CD4-positive, alpha-beta memory T cell (primary cell): ENCODE data around the gene VWF. TPM values are rescaled to one million over a fixed set of nuclear protein-coding genes. Genes with fewer than 3 reads are reported as not detected.

ENCODE experiments used
- CTCF ChIA-PET: fragments of 350-600 bp; sonication (Branson Sonifier 250); formaldehyde crosslinking; loops from one replicate; lab custom pipeline; 2021; ENCODE audit warnings: inconsistent platforms; ENCODE audit not compliant: partially characterized antibody; lab: Charles Lee
- POLR2A ChIA-PET: fragments of 350-600 bp; sonication (Branson Sonifier 250); formaldehyde crosslinking; loops from one replicate; lab custom pipeline; 2021; ENCODE audit not compliant: partially characterized antibody; lab: Charles Lee
- DNase-seq, 5 donors: peaks; one replicate each; pipeline versions ENCODE4 v3.0.0 to v3.0.0-alpha.2; 2020 to 2022; ENCODE audit warnings: mixed read lengths in 1 of 5
- H3K27ac ChIP-seq: one replicate; pipeline ENCODE4 v1.7.0; 2013; ENCODE audit warnings: low read depth, low read length
- H3K27me3 ChIP-seq: 2 replicates; pipeline ENCODE4 v1.7.0; 2013; ENCODE audit warnings: mild to moderate bottlenecking, low read length, moderate library complexity; ENCODE audit not compliant: insufficient read depth
- H3K36me3 ChIP-seq: 2 replicates; pipeline ENCODE4 v1.7.0; 2013; ENCODE audit warnings: mild to moderate bottlenecking, low read length, moderate library complexity; ENCODE audit not compliant: insufficient read depth
- H3K4me1 ChIP-seq: 2 replicates; pipeline ENCODE4 v1.7.0; 2013; ENCODE audit warnings: mild to moderate bottlenecking, low read length, moderate library complexity; ENCODE audit not compliant: insufficient read depth
- H3K4me3 ChIP-seq, 2 donors: one replicate each; pipeline ENCODE4 v1.7.0; 2013; ENCODE audit warnings: low read length in 2 of 2, mild to moderate bottlenecking in 1 of 2
- H3K9me3 ChIP-seq, 2 donors: one replicate each; pipeline ENCODE4 v1.7.0; 2013; ENCODE audit warnings: low read length in 2 of 2, control low read depth in 1 of 2; ENCODE audit not compliant: control insufficient read depth in 1 of 2
- H3K27ac Mint-ChIP-seq, 7 donors: one replicate each; pipeline ENCODE4 v1.8.0; 2020 to 2021; ENCODE audit warnings: mixed read lengths in 7 of 7, mild to moderate bottlenecking in 6 of 7, inconsistent platforms in 3 of 7, moderate library complexity in 3 of 7
- H3K27me3 Mint-ChIP-seq, 2 donors: one replicate each; pipeline ENCODE4 v1.8.0; 2020 to 2021; ENCODE audit warnings: mixed read lengths in 2 of 2
- H3K36me3 Mint-ChIP-seq, 2 donors: one replicate each; pipeline ENCODE4 v1.8.0; 2020 to 2021; ENCODE audit warnings: mixed read lengths in 2 of 2, inconsistent platforms in 1 of 2, mild to moderate bottlenecking in 1 of 2
- H3K4me1 Mint-ChIP-seq, 4 donors: one replicate each; pipeline ENCODE4 v1.8.0; 2020 to 2021; ENCODE audit warnings: mixed read lengths in 4 of 4, mild to moderate bottlenecking in 1 of 4
- H3K4me3 Mint-ChIP-seq, 8 donors: one replicate each; pipeline ENCODE4 v1.8.0; 2020 to 2021; ENCODE audit warnings: mixed read lengths in 8 of 8, mild to moderate bottlenecking in 7 of 8, moderate library complexity in 6 of 8, inconsistent platforms in 3 of 8
- H3K9me3 Mint-ChIP-seq, 8 donors: one replicate each; pipeline ENCODE4 v1.8.0; 2020 to 2021; ENCODE audit warnings: mixed read lengths in 8 of 8, mild to moderate bottlenecking in 5 of 8, inconsistent platforms in 3 of 8, moderate library complexity in 1 of 8
- intact Hi-C: fragments of 100-400 bp; cut with micrococcal nuclease; formaldehyde crosslinking; loops from one replicate; pipeline ENCODE4 v1.15.1; 2023
- polyA plus RNA-seq, 2 donors: library from polyadenylated mRNA; unstranded; fragments of 300-500 nt; fragmentation: Illumina TruSeq; gene quantifications; one replicate each; pipeline ENCODE4 v1.2.3, GENCODE V29; 2021
- total RNA-seq, 2 experiments: library from RNA; stranded (reverse); gene quantifications; one replicate each; pipeline ENCODE4 v1.2.3, GENCODE V29; 2021

Gene VWF
- total and polyA plus RNA-seq, 4 experiments from 2014 or later: 0.03 to 0.17 (median 0.15) TPM; not detected in 1

- Histone ChIP-seq H3K36me3 (no peaks in the 10 kb centered on the region), H3K4me1 (no peaks in the 10 kb centered on the region), H3K4me3 (no peak overlapping the region), H3K9me3 (no peaks in the 10 kb centered on the region), H3K27me3 (no peaks in the 10 kb centered on the region), H3K27ac (no peak overlapping the region)
- Mint-ChIP-seq H3K36me3 (no peaks in the 10 kb centered on the region), H3K27ac (no peak overlapping the region), H3K4me1 (peaks cover 0 to 2% (median under 1%) of the 10 kb centered on the region in 4 donors), H3K27me3 (peaks cover 15 to 54% of the 10 kb centered on the region in 2 donors), H3K4me3 (no peak overlapping the region), H3K9me3 (no peaks in the 10 kb centered on the region)
- intact Hi-C loops: no loop called here
- ChIA-PET POLR2A (no interaction called here), CTCF (no interaction called here)
- no peak for DNase-seq
Measured at GRCh38 chr12:6092784-6093722, 31.4 kb downstream of the VWF start.

GRCh38 chr12:6091786-6092566 lies 32.5 kb downstream of the VWF start:
- DNase-seq: no peak
- Mint-ChIP-seq H3K27me3 (peaks cover 15 to 54% of the 10 kb centered on the region in 2 donors), H3K36me3 (no peaks in the 10 kb centered on the region), H3K4me1 (peaks cover 0 to 2% (median under 1%) of the 10 kb centered on the region in 4 donors), H3K9me3 (no peaks in the 10 kb centered on the region), H3K4me3 (no peak overlapping the region), H3K27ac (no peak overlapping the region)
- POLR2A ChIA-PET: no interaction called here
- Histone ChIP-seq H3K27me3 (no peaks in the 10 kb centered on the region), H3K9me3 (no peaks in the 10 kb centered on the region), H3K36me3 (no peaks in the 10 kb centered on the region), H3K27ac (no peak overlapping the region), H3K4me3 (no peak overlapping the region), H3K4me1 (no peaks in the 10 kb centered on the region)
- CTCF ChIA-PET: interaction anchor here (1.2 kb wide), 1 partner anchor 33 kb away, joined by 3 read pairs; no protein-coding TSS in a partner anchor
- intact Hi-C loops: no loop called here

- H3K4me3 Mint-ChIP-seq: peak overlapping the region in 1 of 8 donors; percentile 2
Measured at GRCh38 chr12:6090803-6091202, 33.7 kb downstream of the VWF start.

GRCh38 chr12:6088921-6089747 lies 35.3 kb downstream of the VWF start:
- no peak for DNase-seq
- H3K4me3 ChIP-seq: no peak overlapping the region
- no peaks in the 10 kb centered on the region for H3K9me3 Mint-ChIP-seq
- POLR2A ChIA-PET: no interaction called here
- H3K4me3 Mint-ChIP-seq: no peak overlapping the region
- H3K27me3 Mint-ChIP-seq: peaks cover 9 to 35% of the 10 kb centered on the region in 2 donors
- H3K27me3 ChIP-seq: no peaks in the 10 kb centered on the region
- intact Hi-C loops: no loop called here
- H3K27ac ChIP-seq: no peak overlapping the region
- H3K27ac Mint-ChIP-seq: peak overlapping the region in 1 of 7 donors; percentile 8
- H3K4me1 ChIP-seq: no peaks in the 10 kb centered on the region
- CTCF ChIA-PET: interaction anchor here (1.2 kb wide), 1 partner anchor 106 kb away, joined by 3 read pairs; no protein-coding TSS in a partner anchor
- H3K9me3 ChIP-seq: no peaks in the 10 kb centered on the region
- peaks cover 0 to 2% (median under 1%) of the 10 kb centered on the region in 4 donors for H3K4me1 Mint-ChIP-seq
- H3K36me3 ChIP-seq: no peaks in the 10 kb centered on the region
- H3K36me3 Mint-ChIP-seq: no peaks in the 10 kb centered on the region

More at GRCh38 chr12:6090803-6091202, 33.7 kb downstream of the VWF start:
- CTCF ChIA-PET: no interaction called here
- Histone ChIP-seq H3K27me3 (no peaks in the 10 kb centered on the region), H3K36me3 (no peaks in the 10 kb centered on the region), H3K4me1 (no peaks in the 10 kb centered on the region), H3K9me3 (no peaks in the 10 kb centered on the region), H3K27ac (no peak overlapping the region), H3K4me3 (no peak overlapping the region)
- no peak for DNase-seq
- peaks cover 0 to 2% (median under 1%) of the 10 kb centered on the region in 4 donors for H3K4me1 Mint-ChIP-seq
- POLR2A ChIA-PET: no interaction called here
- no peaks in the 10 kb centered on the region for H3K9me3 Mint-ChIP-seq
- H3K27me3 Mint-ChIP-seq: peaks cover 10 to 43% of the 10 kb centered on the region in 2 donors
- H3K36me3 Mint-ChIP-seq: no peaks in the 10 kb centered on the region
- no peak overlapping the region for H3K27ac Mint-ChIP-seq
- intact Hi-C loops: no loop called here

GRCh38 chr12:6086316-6086715 lies 38.2 kb downstream of the VWF start:
- no peaks in the 10 kb centered on the region for H3K36me3 ChIP-seq
- H3K4me1 ChIP-seq: no peaks in the 10 kb centered on the region
- H3K27ac ChIP-seq: no peak overlapping the region
- Mint-ChIP-seq H3K9me3 (no peaks in the 10 kb centered on the region), H3K4me3 (no peak overlapping the region), H3K27ac (no peak overlapping the region), H3K27me3 (peaks cover 5 to 21% of the 10 kb centered on the region in 2 donors), H3K36me3 (no peaks in the 10 kb centered on the region), H3K4me1 (peaks cover 0 to 2% (median under 1%) of the 10 kb centered on the region in 4 donors)
- CTCF ChIA-PET: interaction anchor here (1.5 kb wide), 1 partner anchor 10 kb away, joined by 3 read pairs; no protein-coding TSS in a partner anchor
- POLR2A ChIA-PET: no interaction called here
- H3K27me3 ChIP-seq: no peaks in the 10 kb centered on the region
- no peaks in the 10 kb centered on the region for H3K9me3 ChIP-seq
- intact Hi-C loops: no loop called here
- DNase-seq: no peak
- no peak overlapping the region for H3K4me3 ChIP-seq

- no peaks in the 10 kb centered on the region for H3K27me3 ChIP-seq
- no peak for DNase-seq
- Mint-ChIP-seq H3K27ac (no peak overlapping the region), H3K9me3 (no peaks in the 10 kb centered on the region), H3K4me1 (peaks cover 0 to 2% (median under 1%) of the 10 kb centered on the region in 4 donors), H3K27me3 (peaks cover 5 to 17% of the 10 kb centered on the region in 2 donors), H3K36me3 (no peaks in the 10 kb centered on the region), H3K4me3 (no peak overlapping the region)
- POLR2A ChIA-PET: no interaction called here
- H3K4me3 ChIP-seq: no peak overlapping the region
- CTCF ChIA-PET: interaction anchor here (1.5 kb wide), 1 partner anchor 9 kb away, joined by 3 read pairs; no protein-coding TSS in a partner anchor
- H3K4me1 ChIP-seq: no peaks in the 10 kb centered on the region
- no peak overlapping the region for H3K27ac ChIP-seq
- H3K36me3 ChIP-seq: no peaks in the 10 kb centered on the region
- intact Hi-C loops: no loop called here
- no peaks in the 10 kb centered on the region for H3K9me3 ChIP-seq
Measured at GRCh38 chr12:6085841-6086240, 38.6 kb downstream of the VWF start.
